IPS DF 6.9 (cell line): ENCODE results near the gene MBD5.

Experiments used
- DNase-seq: peaks from one replicate; pipeline ENCODE4 v3.0.0-alpha.2; 2013; ENCODE audit warnings: low read depth, low spot score
- H3K27ac ChIP-seq: one replicate; pipeline ENCODE4 v1.5.1; 2013; ENCODE audit warnings: low read length, control low read depth
- H3K27me3 ChIP-seq: 2 replicates; pipeline ENCODE4 v1.6.1; 2013; ENCODE audit warnings: mild to moderate bottlenecking, low read length; ENCODE audit not compliant: control insufficient read depth, insufficient read depth
- H3K36me3 ChIP-seq: 2 replicates; pipeline ENCODE4 v1.6.1; 2013; ENCODE audit warnings: low read length; ENCODE audit not compliant: control insufficient read depth, insufficient read depth
- H3K4me1 ChIP-seq: 2 replicates; pipeline ENCODE4 v1.6.1; 2013; ENCODE audit warnings: low read length; ENCODE audit not compliant: control insufficient read depth, insufficient read depth
- H3K4me3 ChIP-seq: 2 replicates; pipeline ENCODE4 v1.5.1; 2013; ENCODE audit warnings: mild to moderate bottlenecking, low read length
- H3K9me3 ChIP-seq: 2 replicates; pipeline ENCODE4 v1.6.1; 2013; ENCODE audit warnings: low read length, inconsistent platforms; ENCODE audit not compliant: control insufficient read depth, insufficient read depth
- WGBS: extraction: QIAGEN DNeasy Blood & Tissue Kit; methylation state at CpG from one replicate; pipeline ENCODE4 v1.1.7; 2013; ENCODE audit warnings: mixed read lengths, missing lambda C conversion rate; ENCODE audit not compliant: insufficient read length, insufficient coverage; 5-methylcytosine and 5-hydroxymethylcytosine counted together

MBD5 gene

DNA sequence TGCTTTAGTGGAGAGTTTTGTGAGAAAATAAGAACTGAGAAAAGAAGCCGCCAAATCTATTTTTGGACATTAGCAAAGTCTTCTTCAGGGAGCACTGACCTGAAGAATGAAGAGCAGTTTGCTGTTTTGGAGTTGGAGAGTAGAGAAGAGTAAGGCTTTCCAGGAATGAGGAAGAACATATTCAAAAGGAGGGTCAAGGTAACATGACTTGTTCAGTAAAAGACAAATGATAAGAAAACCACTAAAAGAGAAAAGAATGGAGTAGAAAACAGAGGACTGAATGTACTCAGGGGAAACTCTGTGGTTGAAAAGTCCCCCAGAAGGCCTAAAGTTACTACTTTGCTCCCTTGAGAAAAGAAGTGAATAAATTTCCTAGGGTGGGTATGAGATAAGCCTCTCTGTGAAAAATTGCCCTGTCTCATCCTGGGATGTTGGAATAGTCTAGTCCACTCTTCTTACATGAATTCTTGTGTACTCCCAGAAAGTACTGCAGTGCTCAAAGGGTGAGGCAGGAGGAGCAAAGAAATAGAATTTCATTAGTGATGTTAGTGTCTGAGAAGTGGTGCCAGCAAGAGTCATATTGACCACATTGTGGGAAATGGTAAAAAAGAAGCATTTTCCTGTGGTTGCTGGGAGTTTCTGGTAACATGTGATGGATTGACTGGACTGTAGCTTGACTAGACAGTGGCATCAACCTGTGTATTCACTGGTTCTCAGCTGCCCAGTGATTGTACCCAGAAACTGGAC lies 27.8 kb downstream of the MBD5 start:
- DNase-seq, result no peak
- Histone ChIP-seq H3K4me3 (no peak overlapping the region), H3K9me3 (no peaks in the 10 kb centered on the region), H3K4me1 (no peaks in the 10 kb centered on the region), H3K36me3 (no peaks in the 10 kb centered on the region), H3K27me3 (no peaks in the 10 kb centered on the region), H3K27ac (no peak overlapping the region)
- no CpG with 5 or more reads among the region's 1 CpG for WGBS

GRCh38 chr2:148049284-148049683 lies 28.4 kb downstream of the MBD5 start:
- Histone ChIP-seq H3K4me1 (no peaks in the 10 kb centered on the region), H3K27me3 (no peaks in the 10 kb centered on the region), H3K36me3 (no peaks in the 10 kb centered on the region), H3K9me3 (no peaks in the 10 kb centered on the region), H3K4me3 (no peak overlapping the region), H3K27ac (no peak overlapping the region)
- no peak for DNase-seq

- Histone ChIP-seq H3K4me3 (no peak overlapping the region), H3K36me3 (no peaks in the 10 kb centered on the region), H3K4me1 (no peaks in the 10 kb centered on the region), H3K27me3 (no peaks in the 10 kb centered on the region), H3K9me3 (no peaks in the 10 kb centered on the region), H3K27ac (no peak overlapping the region)
- WGBS, result no CpG with 5 or more reads among the region's 3 CpGs
- DNase-seq, result no peak
These were observed 31.8 kb downstream of the MBD5 start for GRCh38 chr2:148052687-148053086.

DNA sequence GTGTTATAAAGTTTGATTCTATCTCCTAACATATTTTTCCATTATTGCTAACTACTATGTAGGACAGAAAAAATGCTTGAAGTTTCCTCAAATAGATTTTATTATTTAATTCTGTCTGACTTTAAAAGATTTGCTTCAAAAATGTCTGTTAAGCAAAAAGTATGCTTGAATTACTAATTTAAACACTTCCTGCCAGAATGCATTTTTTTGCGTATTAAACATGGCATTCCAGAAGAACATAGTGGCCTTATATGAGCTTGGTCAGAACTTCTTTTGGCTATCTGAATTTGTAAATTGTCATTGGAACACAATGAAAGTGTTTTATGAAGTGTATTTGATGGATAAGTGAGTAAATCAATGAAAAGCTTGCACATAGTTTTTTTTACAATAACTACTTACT lies 37.8 kb downstream of the MBD5 start:
- whole genome bisulfite sequencing, result no CpG with 5 or more reads among the region's 1 CpG
- no peaks in the 10 kb centered on the region for H3K27me3 ChIP-seq
- no peak for DNase-seq
- H3K4me3 ChIP-seq, result no peak overlapping the region
- H3K27ac ChIP-seq, result no peak overlapping the region
- no peaks in the 10 kb centered on the region for H3K36me3 ChIP-seq
- H3K9me3 ChIP-seq, result no peaks in the 10 kb centered on the region
- no peaks in the 10 kb centered on the region for H3K4me1 ChIP-seq

GRCh38 chr2:148063633-148064032 lies 42.7 kb downstream of the MBD5 start:
- WGBS, result no CpG with 5 or more reads among the region's 2 CpGs

GRCh38 chr2:148065936-148066335 lies 45.0 kb downstream of the MBD5 start:
- Histone ChIP-seq H3K27ac (no peak overlapping the region), H3K36me3 (no peaks in the 10 kb centered on the region), H3K4me1 (no peaks in the 10 kb centered on the region), H3K9me3 (no peaks in the 10 kb centered on the region), H3K27me3 (no peaks in the 10 kb centered on the region), H3K4me3 (no peak overlapping the region)
- no CpG with 5 or more reads among the region's 6 CpGs for WGBS
- DNase-seq, result no peak

More at GRCh38 chr2:148063633-148064032, 42.7 kb downstream of the MBD5 start:
- Histone ChIP-seq H3K27ac (no peak overlapping the region), H3K4me1 (no peaks in the 10 kb centered on the region), H3K36me3 (no peaks in the 10 kb centered on the region), H3K9me3 (no peaks in the 10 kb centered on the region), H3K4me3 (no peak overlapping the region), H3K27me3 (no peaks in the 10 kb centered on the region)
- DNase-seq, result no peak

- no peaks in the 10 kb centered on the region for H3K27me3 ChIP-seq
- no peak for DNase-seq
- no peaks in the 10 kb centered on the region for H3K9me3 ChIP-seq
- no peak overlapping the region for H3K4me3 ChIP-seq
- no peaks in the 10 kb centered on the region for H3K36me3 ChIP-seq
- H3K27ac ChIP-seq, result no peak overlapping the region
- no CpG with 5 or more reads among the region's 1 CpG for WGBS
- H3K4me1 ChIP-seq, result no peaks in the 10 kb centered on the region
These were observed 46.9 kb downstream of the MBD5 start for GRCh38 chr2:148067801-148068200.

- H3K36me3 ChIP-seq, result no peaks in the 10 kb centered on the region
- H3K27me3 ChIP-seq, result no peaks in the 10 kb centered on the region
- no peaks in the 10 kb centered on the region for H3K9me3 ChIP-seq
- H3K4me3 ChIP-seq, result no peak overlapping the region
- H3K4me1 ChIP-seq, result no peaks in the 10 kb centered on the region
- DNase-seq, result no peak
- no CpG with 5 or more reads among the region's 4 CpGs for WGBS
- no peak overlapping the region for H3K27ac ChIP-seq
These were observed 50.5 kb downstream of the MBD5 start for GRCh38 chr2:148071351-148071750.

DNA sequence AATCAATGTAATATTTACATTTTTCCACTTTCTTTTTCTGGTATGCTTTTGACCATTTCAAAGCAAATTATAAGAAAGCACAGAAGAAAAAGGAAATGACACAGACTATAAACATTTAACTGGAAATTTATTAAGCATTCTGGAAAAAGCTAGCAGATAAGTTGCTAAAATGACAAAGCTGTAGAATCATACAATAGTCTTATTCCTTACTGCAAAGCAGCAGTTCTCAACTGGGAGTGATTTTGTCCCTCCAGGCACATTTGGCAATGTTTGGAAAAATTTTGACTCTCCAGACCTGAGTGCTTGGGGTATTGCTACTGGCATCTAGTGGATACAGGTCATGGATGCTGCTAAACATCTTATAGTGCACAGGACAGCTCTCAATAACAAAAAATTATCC lies 75.1 kb downstream of the MBD5 start:
- no peak for DNase-seq
- Histone ChIP-seq H3K27me3 (no peaks in the 10 kb centered on the region), H3K4me3 (no peak overlapping the region), H3K36me3 (no peaks in the 10 kb centered on the region), H3K9me3 (no peaks in the 10 kb centered on the region), H3K27ac (no peak overlapping the region), H3K4me1 (no peaks in the 10 kb centered on the region)

DNA sequence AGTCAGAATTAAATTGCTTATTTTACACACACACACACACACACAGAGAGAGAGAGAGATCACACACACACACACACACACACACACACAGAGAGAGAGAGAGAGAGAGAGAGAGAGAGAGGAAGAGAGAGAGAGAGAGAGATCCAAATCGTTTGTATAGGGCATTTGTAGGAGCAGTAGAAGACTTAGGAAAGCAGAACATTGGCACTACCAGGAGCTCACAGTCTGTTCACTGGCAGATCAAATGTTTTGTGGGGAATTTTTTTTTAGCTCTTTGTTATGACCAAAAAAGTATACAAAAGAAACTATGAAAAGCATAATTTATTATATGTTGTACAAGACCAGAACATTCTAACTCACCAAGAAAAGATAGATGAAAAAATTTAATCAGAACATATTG lies 81.8 kb downstream of the MBD5 start:
- Histone ChIP-seq H3K27me3 (no peaks in the 10 kb centered on the region), H3K27ac (no peak overlapping the region), H3K4me3 (no peak overlapping the region), H3K9me3 (no peaks in the 10 kb centered on the region), H3K36me3 (no peaks in the 10 kb centered on the region), H3K4me1 (no peaks in the 10 kb centered on the region)
- no CpG with 5 or more reads among the region's 1 CpG for WGBS
- DNase-seq, result no peak

GRCh38 chr2:148103946-148104345 lies 83.1 kb downstream of the MBD5 start:
- H3K4me3 ChIP-seq, result no peak overlapping the region
- no peaks in the 10 kb centered on the region for H3K4me1 ChIP-seq
- no peak for DNase-seq
- H3K9me3 ChIP-seq, result no peaks in the 10 kb centered on the region
- no peaks in the 10 kb centered on the region for H3K27me3 ChIP-seq
- H3K36me3 ChIP-seq, result no peaks in the 10 kb centered on the region
- no peak overlapping the region for H3K27ac ChIP-seq
